SIG-M5 treated with dmso at 0.1 percent for 504 hours (cell line): ENCODE data around the gene CASP7.
"Not testable (repeated sequence)": the region's sequence is repeated elsewhere in the genome, so short reads cannot be mapped to it uniquely, and the experiment has no call there.

ENCODE experiments used
- DNase-seq: peaks from one replicate; lab custom pipeline; 2025; ENCODE audit not compliant: unreplicated experiment; lab: John Stamatoyannopoulos, UW

CASP7 gene

GRCh38 chr10:113679463-113680189 lies at the start of gene CASP7:
Gene CASP7 (plus strand): TSS chr10:113679912. CDS start chr10:113697494, 17,582 bp downstream.
- DNase-seq: peak; percentile 72

- DNase-seq: no peak
These were observed 48.7 kb upstream of the CASP7 start for GRCh38 chr10:113630929-113631533.

- no peak for DNase-seq
These were observed 47.9 kb upstream of the CASP7 start for GRCh38 chr10:113631684-113632367.

- no peak for DNase-seq
These were observed 39.7 kb upstream of the CASP7 start for GRCh38 chr10:113639966-113640365.

- no peak for DNase-seq
These were observed 38.0 kb upstream of the CASP7 start for GRCh38 chr10:113641702-113642101.

GRCh38 chr10:113643183-113643582 lies 36.5 kb upstream of the CASP7 start:
- no peak for DNase-seq

GRCh38 chr10:113644185-113645120 lies 35.3 kb upstream of the CASP7 start:
- no peak for DNase-seq

- no peak for DNase-seq
These were observed 33.1 kb upstream of the CASP7 start for GRCh38 chr10:113646336-113647201.

- no peak for DNase-seq
These were observed 31.9 kb upstream of the CASP7 start for GRCh38 chr10:113647812-113648211.

- no peak for DNase-seq
These were observed 31.2 kb upstream of the CASP7 start for GRCh38 chr10:113648478-113648877.

GRCh38 chr10:113650172-113650571 lies 29.5 kb upstream of the CASP7 start:
- no peak for DNase-seq

- DNase-seq: no peak
These were observed 28.7 kb upstream of the CASP7 start for GRCh38 chr10:113651021-113651420.

- no peak for DNase-seq
These were observed 27.8 kb upstream of the CASP7 start for GRCh38 chr10:113651898-113652297.

GRCh38 chr10:113652456-113652855 lies 27.3 kb upstream of the CASP7 start:
- not testable (repeated sequence) for DNase-seq

GRCh38 chr10:113656896-113657295 lies 22.8 kb upstream of the CASP7 start:
- no peak for DNase-seq

GRCh38 chr10:113657544-113657943 lies 22.2 kb upstream of the CASP7 start:
- DNase-seq: no peak

- no peak for DNase-seq
These were observed 18.4 kb upstream of the CASP7 start for GRCh38 chr10:113661332-113661731.

GRCh38 chr10:113663142-113663541 lies 16.6 kb upstream of the CASP7 start:
- no peak for DNase-seq

- DNase-seq: no peak
These were observed 15.8 kb upstream of the CASP7 start, which contains the start of gene NRAP for GRCh38 chr10:113663908-113664307. Gene NRAP (minus strand): TSS chr10:113664041. CDS start chr10:113663882, 159 bp downstream.

GRCh38 chr10:113665352-113665751 lies 14.4 kb upstream of the CASP7 start:
- DNase-seq: no peak
